K562 (cell line): ENCODE measurements around the gene DPAGT1. TPM values are rescaled to one million over a fixed set of nuclear protein-coding genes. Genes with fewer than 3 reads are reported as not detected.

Source experiments
- ATAC-seq: fragments of 200-7000 bp; cut with Tn5 transposase; 3 replicates; pipeline ENCODE4 v1.9.1; 2020; ENCODE audit warnings: moderate library complexity
- BruUV-seq: library from RNA; stranded (reverse); fragments of 400-500 nt; replicated peaks from 2 replicates; lab custom pipeline; 2021; lab: Mats Ljungman, UMichigan
- CTCF ChIA-PET: fragments of 300-600 bp; formaldehyde crosslinking; extraction: SDS; loops from one replicate; lab custom pipeline; 2021; ENCODE audit warnings: low intra/inter-chr PET ratio; lab: Yijun Ruan, JAX
- POLR2A ChIA-PET: fragments of 300-600, 350-650 bp; sonication (Branson Sonifier 250); formaldehyde crosslinking; extraction: SDS; loops from one replicate; lab custom pipeline; 2021; ENCODE audit warnings: antibody characterized with exemption, inconsistent platforms; lab: Yijun Ruan, JAX
- DNase-seq, 4 experiments: peaks; one replicate each; pipeline versions ENCODE4 v3.0.0 to v3.0.0-alpha.2; 2011 to 2018; ENCODE audit warnings: low spot score in 3 of 4, mixed read lengths in 3 of 4; ENCODE audit errors: extremely low read depth in 1 of 4
- FAIRE-seq: peaks from 2 replicates; lab custom pipeline; 2011; peaks lifted over from hg19 to GRCh38; lab: Jason Lieb, UNC
- H2AFZ ChIP-seq: 2 replicates; pipeline ENCODE4 v1.6.0; 2011; ENCODE audit warnings: low read depth, low read length, control low read depth, inconsistent platforms
- H3K27ac ChIP-seq: fragments of 200-600 bp; 3 replicates; pipeline ENCODE4 v1.8.0; 2011; ENCODE audit warnings: low read depth, mild to moderate bottlenecking, control low read depth, inconsistent platforms, low read length, moderate library complexity, mixed read lengths; ENCODE audit errors: extremely low read depth
- H3K27me3 ChIP-seq, 2 experiments: fragments of 300-600 bp in 1 of 2; 2 replicates in 1 of 2; 3 replicates in 1 of 2; pipeline versions ENCODE4 v1.6.0 to v1.8.0; 2011; ENCODE audit warnings: inconsistent platforms in 2 of 2, low read length in 2 of 2, mild to moderate bottlenecking in 1 of 2, mixed read lengths in 1 of 2, moderate library complexity in 1 of 2; ENCODE audit not compliant: control insufficient read depth in 2 of 2, insufficient read depth in 2 of 2
- H3K36me3 ChIP-seq: fragments of 300-600 bp; 3 replicates; pipeline ENCODE4 v1.8.0; 2011; ENCODE audit warnings: mild to moderate bottlenecking, low read length, inconsistent platforms; ENCODE audit not compliant: control insufficient read depth, insufficient read depth
- H3K4me1 ChIP-seq, 2 experiments: fragments of 200-600 bp in 1 of 2; replicated peaks in 1 of 2; 2 replicates in 1 of 2; 3 replicates in 1 of 2; pipeline versions ENCODE4 v1.5.1 to v1.8.0; 2011; ENCODE audit warnings: inconsistent platforms in 2 of 2, low read length in 2 of 2, mild to moderate bottlenecking in 1 of 2, mixed read lengths in 1 of 2, moderate library complexity in 1 of 2; ENCODE audit not compliant: control insufficient read depth in 2 of 2, insufficient read depth in 2 of 2
- H3K4me2 ChIP-seq: 2 replicates; pipeline ENCODE4 v1.6.1; 2011; ENCODE audit warnings: low read length, control low read depth, inconsistent platforms, mixed read lengths; ENCODE audit not compliant: insufficient read depth
- H3K4me3 ChIP-seq: fragments of 200-600 bp; sonication (generic), shearing (Covaris generic); 2 replicates; pipeline ENCODE4 v1.5.1; 2016; ENCODE audit warnings: control low read depth, inconsistent platforms
- H3K79me2 ChIP-seq: fragments of 200-600 bp; 3 replicates; pipeline ENCODE4 v1.8.0; 2011; ENCODE audit warnings: low read length, inconsistent platforms; ENCODE audit not compliant: control insufficient read depth, insufficient read depth
- H3K9ac ChIP-seq, 2 experiments: 2 replicates each; pipeline versions ENCODE4 v1.6.0 to v1.6.1; 2011; ENCODE audit warnings: low read depth in 2 of 2, low read length in 2 of 2, control low read depth in 1 of 2, inconsistent platforms in 1 of 2, mild to moderate bottlenecking in 1 of 2, mixed read lengths in 1 of 2; ENCODE audit not compliant: insufficient read depth in 1 of 2
- H3K9me1 ChIP-seq: one replicate; pipeline ENCODE4 v1.6.0; 2011; ENCODE audit warnings: inconsistent platforms, mild to moderate bottlenecking, low read length, moderate library complexity; ENCODE audit not compliant: control insufficient read depth, insufficient read depth
- H3K9me3 ChIP-seq: replicated peaks from 2 replicates; pipeline ENCODE4 v1.5.1; 2011; ENCODE audit warnings: low read depth, low read length, inconsistent platforms; ENCODE audit not compliant: control insufficient read depth, insufficient read depth
- H4K20me1 ChIP-seq: replicated peaks from 2 replicates; pipeline ENCODE4 v1.6.1; 2011; ENCODE audit warnings: low read length, inconsistent platforms, mixed read lengths; ENCODE audit not compliant: control insufficient read depth, insufficient read depth
- CEBPB ChIP-seq: fragments of 450-650 bp; IDR thresholded peaks from 2 replicates; pipeline ENCODE4 v1.6.1; 2016; ENCODE audit warnings: missing genetic modification characterization, missing compliant biosample characterization
- CEBPG ChIP-seq, 3 experiments: fragments of 200-800 bp in 1 of 3; sonication (Bioruptor generic) in 1 of 3; sonication (generic) in 1 of 3; formaldehyde crosslinking in 1 of 3; IDR thresholded peaks in 2 of 3; conservative IDR thresholded peaks in 1 of 3; 2 replicates each; pipeline versions ENCODE4 v1.6.1 to v1.8.0; 2016 to 2022; ENCODE audit warnings: missing compliant biosample characterization in 2 of 3, missing genetic modification characterization in 2 of 3, mild to moderate bottlenecking in 1 of 3, missing genetic modification reagents in 1 of 3
- EP400 ChIP-seq: fragments of 450-650 bp; IDR thresholded peaks from 2 replicates; pipeline ENCODE4 v1.6.1; 2017; ENCODE audit warnings: antibody characterized with exemption, mild to moderate bottlenecking, moderate library complexity
- RBFOX2 ChIP-seq: fragments of 200-400 bp; formaldehyde crosslinking; IDR thresholded peaks from 2 replicates; pipeline ENCODE4 v1.6.1; 2017; ENCODE audit warnings: low read depth, mild to moderate bottlenecking, low read length, moderate library complexity
- WGBS: fragments of 100-300 bp; shearing (Covaris generic); methylation state at CpG from one replicate; pipeline ENCODE4 v1.1.6; 2016; ENCODE audit warnings: low coverage, mixed read lengths; ENCODE audit not compliant: insufficient coverage; ENCODE audit errors: missing lambda C conversion rate; 5-methylcytosine and 5-hydroxymethylcytosine counted together
- in situ Hi-C: fragments of 300-500 bp; cut with MboI; formaldehyde crosslinking; loops from 4 replicates; pipeline ENCODE4 v1.15.0; 2018; ENCODE audit warnings: inconsistent platforms, mixed read lengths
- intact Hi-C: fragments of 100-400 bp; cut with micrococcal nuclease; formaldehyde crosslinking; loops from 2 replicates; pipeline ENCODE4 v1.14.2; 2022
- polyA plus RNA-seq, 8 experiments: library from polyadenylated mRNA; depleted of rRNA in 4 of 8; stranded (reverse) in 5 of 8; unstranded in 3 of 8; fragments of >200 nt; fragmentation: Nextera tagmentation in 2 of 8; fragmentation: Illumina TruSeq in 1 of 8; extraction: Ambion mirVana in 2 of 8; extraction: Trizol in 1 of 8; gene quantifications; 2 replicates each; pipeline versions ENCODE4 v1.2.1 to v1.2.3, GENCODE V29; 2011 to 2014; ENCODE audit warnings: inconsistent platforms in 1 of 8, missing spikeins in 1 of 8
- total RNA-seq, 7 experiments: library from RNA; depleted of rRNA in 6 of 7; stranded (reverse); fragments of >200 nt in 6 of 7; fragmentation: Illumina TruSeq in 2 of 7; extraction: Trizol in 2 of 7; gene quantifications; 2 replicates each; pipeline versions ENCODE4 v1.2.1 to v1.2.3, GENCODE V29; 2011 to 2021; ENCODE audit warnings: low replicate concordance in 1 of 7
- TF ChIP-seq, protein P1 (sequence below): sonication (generic); formaldehyde crosslinking; IDR thresholded peaks from 2 replicates; pipeline ENCODE4 v1.8.0; 2022; ENCODE audit warnings: mild to moderate bottlenecking, missing genetic modification reagents

Gene DPAGT1
- total and polyA plus RNA-seq, 9 of the 15 experiments (the other 6 are each of a cell fraction or from before 2014, with no cell fraction given): 29.9 to 135 (median 85.0) TPM

DNA sequence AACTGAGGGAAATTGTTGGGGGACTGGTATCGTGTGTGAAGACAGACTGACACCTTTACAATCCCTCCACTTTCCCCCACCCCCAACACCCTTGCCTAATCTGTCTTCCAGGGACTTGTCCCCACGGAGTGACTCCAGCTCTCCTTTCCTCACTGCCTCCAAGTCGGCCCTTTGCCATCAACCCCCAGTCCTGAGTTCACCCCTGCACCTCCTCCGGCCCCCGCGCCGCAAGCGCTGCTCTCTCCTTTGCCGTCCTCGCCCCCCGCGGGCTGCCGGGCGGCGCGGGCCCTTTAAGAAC is 47.0 kb upstream of the DPAGT1 start:
- Histone ChIP-seq H3K4me2 (peak overlapping the region; percentile 62), H4K20me1 (no peaks in the 10 kb centered on the region; the same call in 1 of the 2 replicates), H3K79me2 (no peaks in the 10 kb centered on the region), H3K27ac (no peak overlapping the region), H3K4me1 (peaks cover 12 to 24% of the 10 kb centered on the region in 2 experiments; a peak in 4 of 5 replicates), H3K4me3 (peak overlapping the region; percentile 42), H3K9ac (peak overlapping the region in 1 of 2 experiments; percentile 86; a peak in 2 of 4 replicates), H3K36me3 (no peaks in the 10 kb centered on the region), H3K27me3 (peaks cover 4 to 16% of the 10 kb centered on the region in 2 experiments; a peak in 3 of 5 replicates), H2AFZ (peak overlapping the region; percentile 71), H3K9me1 (no peaks in the 10 kb centered on the region), H3K9me3 (no peaks in the 10 kb centered on the region)
- intact Hi-C loops (no loop called here), in situ Hi-C loops (no loop called here)
- FAIRE-seq (no peak), DNase-seq (no peak), ATAC-seq (no peak)
- BruUV-seq: no TSS peak
- TF ChIP-seq, protein P1, sequence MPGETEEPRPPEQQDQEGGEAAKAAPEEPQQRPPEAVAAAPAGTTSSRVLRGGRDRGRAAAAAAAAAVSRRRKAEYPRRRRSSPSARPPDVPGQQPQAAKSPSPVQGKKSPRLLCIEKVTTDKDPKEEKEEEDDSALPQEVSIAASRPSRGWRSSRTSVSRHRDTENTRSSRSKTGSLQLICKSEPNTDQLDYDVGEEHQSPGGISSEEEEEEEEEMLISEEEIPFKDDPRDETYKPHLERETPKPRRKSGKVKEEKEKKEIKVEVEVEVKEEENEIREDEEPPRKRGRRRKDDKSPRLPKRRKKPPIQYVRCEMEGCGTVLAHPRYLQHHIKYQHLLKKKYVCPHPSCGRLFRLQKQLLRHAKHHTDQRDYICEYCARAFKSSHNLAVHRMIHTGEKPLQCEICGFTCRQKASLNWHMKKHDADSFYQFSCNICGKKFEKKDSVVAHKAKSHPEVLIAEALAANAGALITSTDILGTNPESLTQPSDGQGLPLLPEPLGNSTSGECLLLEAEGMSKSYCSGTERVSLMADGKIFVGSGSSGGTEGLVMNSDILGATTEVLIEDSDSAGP (CRISPR knock-in tag): peak; percentile 95
- 0 out of 2 replicates have a peak, but pooled peaks have one; percentile 19 for TF ChIP-seq RBFOX2
- 0 out of 2 replicates have a peak, but pooled peaks have one; percentile 32 for TF ChIP-seq CEBPG (CRISPR knock-in tag; IDR thresholded peaks at IDR 0.05)
- TF ChIP-seq CEBPG (tag; conservative IDR thresholded peaks at IDR 0.05 in 1 of 2, IDR thresholded peaks at IDR 0.05 in 1 of 2): no peak
- 0 out of 2 replicates have a peak, but pooled peaks have one; percentile 24 for TF ChIP-seq CEBPB (tag)
- TF ChIP-seq EP400: no peak
- WGBS: 2% methylated on average over 16 of the region's 16 CpGs
- CTCF ChIA-PET: no interaction called here
- POLR2A ChIA-PET: interaction anchor here (0.6 to 1.1 kb wide), 7 partner anchors 11 to 262 kb away, joined by 3 to 6 read pairs (median 4); a partner anchor contains a TSS
